ENCODE data around the gene LRIG1.

Gene LRIG1

GRCh38 chr3:66419036-66419435 lies 81.8 kb downstream of the LRIG1 start:
- Histone ChIP-seq H3K4me3 (replicated peaks; ENCODE audit: low read depth, low read length) (no peak overlapping the region), H3K27me3 (replicated peaks; ENCODE audit: control insufficient read depth, insufficient read depth, low read length) (no peaks in the 10 kb centered on the region), H3K36me3 (ENCODE audit: control insufficient read depth, insufficient read depth, low read length) (no peaks in the 10 kb centered on the region; the same call in none of the 2 replicates)
- DNase-seq (ENCODE audit: extremely low read depth, insufficient read length), result no peak
- TF ChIP-seq, protein P1, sequence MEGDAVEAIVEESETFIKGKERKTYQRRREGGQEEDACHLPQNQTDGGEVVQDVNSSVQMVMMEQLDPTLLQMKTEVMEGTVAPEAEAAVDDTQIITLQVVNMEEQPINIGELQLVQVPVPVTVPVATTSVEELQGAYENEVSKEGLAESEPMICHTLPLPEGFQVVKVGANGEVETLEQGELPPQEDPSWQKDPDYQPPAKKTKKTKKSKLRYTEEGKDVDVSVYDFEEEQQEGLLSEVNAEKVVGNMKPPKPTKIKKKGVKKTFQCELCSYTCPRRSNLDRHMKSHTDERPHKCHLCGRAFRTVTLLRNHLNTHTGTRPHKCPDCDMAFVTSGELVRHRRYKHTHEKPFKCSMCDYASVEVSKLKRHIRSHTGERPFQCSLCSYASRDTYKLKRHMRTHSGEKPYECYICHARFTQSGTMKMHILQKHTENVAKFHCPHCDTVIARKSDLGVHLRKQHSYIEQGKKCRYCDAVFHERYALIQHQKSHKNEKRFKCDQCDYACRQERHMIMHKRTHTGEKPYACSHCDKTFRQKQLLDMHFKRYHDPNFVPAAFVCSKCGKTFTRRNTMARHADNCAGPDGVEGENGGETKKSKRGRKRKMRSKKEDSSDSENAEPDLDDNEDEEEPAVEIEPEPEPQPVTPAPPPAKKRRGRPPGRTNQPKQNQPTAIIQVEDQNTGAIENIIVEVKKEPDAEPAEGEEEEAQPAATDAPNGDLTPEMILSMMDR (IDR thresholded peaks at IDR 0.05; ENCODE audit: insufficient read depth, low read length, poor library complexity, severe bottlenecking), result no peak

- DNase-seq (ENCODE audit: extremely low read depth, insufficient read length), result no peak
Observed at GRCh38 chr3:66418475-66418931, 82.3 kb downstream of the LRIG1 start.

DNA sequence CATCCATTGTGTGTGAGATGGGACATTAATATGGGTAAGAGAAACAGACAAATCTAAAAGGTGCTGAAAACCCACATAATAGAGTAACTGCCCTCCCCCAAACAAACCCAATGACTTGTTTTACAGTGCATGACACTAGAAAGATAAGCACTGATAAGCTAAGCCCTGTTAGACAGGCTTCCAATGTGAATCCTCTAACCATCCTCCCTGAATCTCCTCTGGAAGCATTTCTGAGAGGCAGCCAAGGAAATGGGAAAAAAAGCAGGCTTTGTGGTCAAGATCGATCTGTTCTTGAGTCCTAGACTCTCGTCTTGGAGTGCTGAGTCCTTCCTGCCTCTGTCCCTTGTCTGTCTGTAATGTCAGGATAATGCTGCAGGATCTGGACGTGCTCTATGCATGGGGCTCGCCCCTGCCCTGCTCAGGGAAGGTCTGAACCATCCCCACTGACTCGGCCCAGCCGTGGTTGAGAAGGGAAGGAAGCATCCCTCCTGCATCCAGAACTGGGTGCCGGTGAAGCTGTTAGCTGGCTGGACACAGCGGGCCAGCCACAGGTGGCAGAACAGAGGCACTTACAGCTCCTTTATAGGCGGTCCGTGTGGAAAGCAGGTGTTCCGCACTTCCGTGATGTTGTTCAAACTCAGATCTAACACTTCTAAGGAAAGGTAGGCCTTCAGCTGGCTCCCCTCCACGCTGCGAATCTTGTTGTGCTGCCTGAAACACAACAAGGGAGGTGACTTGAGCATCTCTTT lies 84.1 kb downstream of the LRIG1 start:
- Histone ChIP-seq H3K27me3 (replicated peaks; ENCODE audit: control insufficient read depth, insufficient read depth, low read length) (no peaks in the 10 kb centered on the region), H3K36me3 (ENCODE audit: control insufficient read depth, insufficient read depth, low read length) (peaks cover 6% of the 10 kb centered on the region), H3K4me3 (replicated peaks; ENCODE audit: low read depth, low read length) (no peak overlapping the region)
- DNase-seq (ENCODE audit: extremely low read depth, insufficient read length), result no peak
- TF ChIP-seq, protein P1 (IDR thresholded peaks at IDR 0.05; ENCODE audit: insufficient read depth, low read length, poor library complexity, severe bottlenecking), result no peak

More at GRCh38 chr3:66418475-66418931, 82.3 kb downstream of the LRIG1 start:
- Histone ChIP-seq H3K4me3 (replicated peaks; ENCODE audit: low read depth, low read length) (no peak overlapping the region), H3K27me3 (replicated peaks; ENCODE audit: control insufficient read depth, insufficient read depth, low read length) (no peaks in the 10 kb centered on the region), H3K36me3 (ENCODE audit: control insufficient read depth, insufficient read depth, low read length) (no peaks in the 10 kb centered on the region; the same call in none of the 2 replicates)
- TF ChIP-seq, protein P1 (IDR thresholded peaks at IDR 0.05; ENCODE audit: insufficient read depth, low read length, poor library complexity, severe bottlenecking), result no peak

DNA sequence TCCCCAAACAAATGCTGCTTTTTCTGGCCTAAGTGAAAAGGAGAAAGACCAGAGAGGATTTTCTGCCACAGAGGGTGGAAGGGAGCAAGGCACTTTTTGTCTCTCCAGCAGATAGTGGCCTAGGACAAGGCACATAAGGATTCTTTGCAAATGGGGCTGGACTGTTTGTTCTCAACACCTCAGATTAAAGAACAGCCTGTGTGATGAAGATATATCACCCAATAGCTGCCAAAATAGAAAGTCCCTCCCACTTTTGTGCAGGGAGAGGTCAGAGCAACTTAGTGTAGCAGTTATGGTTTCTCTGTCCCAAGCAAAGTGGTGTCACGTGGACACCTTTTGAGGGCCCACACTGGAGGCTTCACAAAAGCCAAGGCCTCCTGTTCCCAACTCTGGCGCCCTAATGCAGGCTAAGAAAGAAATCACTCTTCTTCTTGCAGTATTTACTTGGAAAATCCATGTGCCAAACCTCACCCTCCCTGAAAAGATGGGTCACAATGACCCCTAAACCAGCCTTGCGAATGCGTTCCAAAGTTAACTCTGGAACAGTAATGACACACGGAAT lies 84.9 kb downstream of the LRIG1 start:
- peaks cover 6% of the 10 kb centered on the region for H3K36me3 ChIP-seq (ENCODE audit: control insufficient read depth, insufficient read depth, low read length)
- DNase-seq (ENCODE audit: extremely low read depth, insufficient read length), result no peak
- H3K27me3 ChIP-seq (replicated peaks; ENCODE audit: control insufficient read depth, insufficient read depth, low read length), result no peaks in the 10 kb centered on the region
- TF ChIP-seq, protein P1 (IDR thresholded peaks at IDR 0.05; ENCODE audit: insufficient read depth, low read length, poor library complexity, severe bottlenecking), result no peak
- H3K4me3 ChIP-seq (replicated peaks; ENCODE audit: low read depth, low read length), result no peak overlapping the region

GRCh38 chr3:66414846-66415245 lies 86.0 kb downstream of the LRIG1 start:
- H3K36me3 ChIP-seq (ENCODE audit: control insufficient read depth, insufficient read depth, low read length), result peaks cover 10% of the 10 kb centered on the region
- TF ChIP-seq, protein P1 (IDR thresholded peaks at IDR 0.05; ENCODE audit: insufficient read depth, low read length, poor library complexity, severe bottlenecking), result no peak
- DNase-seq (ENCODE audit: extremely low read depth, insufficient read length), result no peak
- no peaks in the 10 kb centered on the region for H3K27me3 ChIP-seq (replicated peaks; ENCODE audit: control insufficient read depth, insufficient read depth, low read length)
- no peak overlapping the region for H3K4me3 ChIP-seq (replicated peaks; ENCODE audit: low read depth, low read length)

Measured in GM06990 (cell line).